Measurements from ENCODE around the gene SMURF1. TPM values are rescaled to one million over a fixed set of nuclear protein-coding genes. Genes with fewer than 3 reads are reported as not detected.

The SMURF1 gene
- total RNA-seq, 6 experiments from 2014 or later: 17.8 to 23.4 (median 21.3) TPM

DNA sequence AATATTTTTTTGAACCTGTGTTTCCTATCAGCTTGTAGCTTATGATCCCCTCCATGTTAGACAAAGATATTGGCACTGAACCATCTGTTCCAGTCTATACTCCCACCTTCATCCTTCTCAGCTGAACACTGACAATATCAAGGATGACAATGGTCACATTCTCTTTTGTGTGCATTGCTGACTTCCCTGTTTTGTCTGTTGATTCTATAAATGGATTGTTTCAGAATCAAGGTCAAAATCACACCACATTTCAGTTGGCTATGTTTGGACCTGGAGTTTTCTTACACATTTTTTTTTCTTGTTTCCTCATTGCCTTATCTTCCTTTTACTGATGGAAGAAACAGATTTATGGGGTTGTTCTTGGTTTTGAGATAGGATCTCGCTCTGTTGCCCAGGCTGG lies 11.3 kb upstream of the SMURF1 start:
- TF ChIP-seq, protein P1, sequence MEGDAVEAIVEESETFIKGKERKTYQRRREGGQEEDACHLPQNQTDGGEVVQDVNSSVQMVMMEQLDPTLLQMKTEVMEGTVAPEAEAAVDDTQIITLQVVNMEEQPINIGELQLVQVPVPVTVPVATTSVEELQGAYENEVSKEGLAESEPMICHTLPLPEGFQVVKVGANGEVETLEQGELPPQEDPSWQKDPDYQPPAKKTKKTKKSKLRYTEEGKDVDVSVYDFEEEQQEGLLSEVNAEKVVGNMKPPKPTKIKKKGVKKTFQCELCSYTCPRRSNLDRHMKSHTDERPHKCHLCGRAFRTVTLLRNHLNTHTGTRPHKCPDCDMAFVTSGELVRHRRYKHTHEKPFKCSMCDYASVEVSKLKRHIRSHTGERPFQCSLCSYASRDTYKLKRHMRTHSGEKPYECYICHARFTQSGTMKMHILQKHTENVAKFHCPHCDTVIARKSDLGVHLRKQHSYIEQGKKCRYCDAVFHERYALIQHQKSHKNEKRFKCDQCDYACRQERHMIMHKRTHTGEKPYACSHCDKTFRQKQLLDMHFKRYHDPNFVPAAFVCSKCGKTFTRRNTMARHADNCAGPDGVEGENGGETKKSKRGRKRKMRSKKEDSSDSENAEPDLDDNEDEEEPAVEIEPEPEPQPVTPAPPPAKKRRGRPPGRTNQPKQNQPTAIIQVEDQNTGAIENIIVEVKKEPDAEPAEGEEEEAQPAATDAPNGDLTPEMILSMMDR (IDR thresholded peaks at IDR 0.05): no peak
- H3K27me3 Mint-ChIP-seq (ENCODE audit: insufficient read depth): peaks cover 15% of the 10 kb centered on the region

DNA sequence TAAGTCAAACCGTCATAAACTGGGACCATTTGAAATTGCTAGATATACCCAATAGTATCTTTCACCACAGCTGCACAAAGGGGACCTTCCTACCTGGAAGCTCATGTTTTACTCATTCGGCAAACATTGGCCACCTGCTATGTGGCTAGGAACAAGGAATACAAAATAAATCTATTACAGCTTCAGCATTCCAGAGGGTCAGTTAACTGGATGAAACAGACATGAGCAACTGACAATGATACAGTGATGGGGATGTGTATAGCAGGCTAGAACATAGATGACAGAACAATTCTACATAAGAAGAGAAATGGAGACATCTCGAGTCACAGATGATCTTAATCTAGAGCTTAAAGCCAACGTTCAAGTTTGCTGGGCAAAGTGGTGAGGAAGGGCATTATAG lies 3.1 kb upstream of the SMURF1 start:
- H3K9me3 Mint-ChIP-seq: no peaks in the 10 kb centered on the region
- H3K4me1 Mint-ChIP-seq (ENCODE audit: low read depth): peaks cover 11% of the 10 kb centered on the region
- TF ChIP-seq, protein P1 (IDR thresholded peaks at IDR 0.05): no peak
- H3K27me3 Mint-ChIP-seq (ENCODE audit: insufficient read depth): peaks cover 3% of the 10 kb centered on the region
- no peak overlapping the region for H3K27ac Mint-ChIP-seq
- DNase-seq: no peak
- peaks cover 3% of the 10 kb centered on the region for H3K36me3 Mint-ChIP-seq (ENCODE audit: low read depth)
- H3K4me3 Mint-ChIP-seq: no peak overlapping the region

More for the DNA sequence above, 11.3 kb upstream of the SMURF1 start:
- H3K36me3 Mint-ChIP-seq (ENCODE audit: low read depth): peaks cover 5% of the 10 kb centered on the region; the same call in 1 of the 2 replicates
- H3K9me3 Mint-ChIP-seq: peaks cover 4% of the 10 kb centered on the region; the same call in 1 of the 2 replicates
- no peak overlapping the region for H3K27ac Mint-ChIP-seq
- H3K4me3 Mint-ChIP-seq: no peak overlapping the region
- H3K4me1 Mint-ChIP-seq (ENCODE audit: low read depth): peaks cover 6% of the 10 kb centered on the region; the same call in 1 of the 2 replicates
- DNase-seq: no peak

DNA sequence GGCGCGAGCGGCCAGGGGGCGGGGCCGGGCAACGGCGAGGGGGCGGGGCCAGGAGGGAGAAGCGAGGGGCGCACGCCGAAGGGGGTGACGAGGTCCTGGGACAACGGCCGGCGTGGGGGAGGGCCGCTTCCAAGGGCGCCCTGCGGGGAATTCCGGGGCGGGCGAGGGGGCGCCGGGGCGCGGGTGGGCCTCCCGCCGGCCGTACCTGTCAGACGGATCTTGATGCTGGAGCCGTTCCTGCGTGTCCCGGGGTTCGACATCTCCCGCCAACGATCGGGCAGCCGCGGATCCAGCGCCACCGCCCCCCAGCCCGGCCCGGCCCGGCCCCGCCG lies 421 bp downstream of the SMURF1 start:
- H3K9me3 Mint-ChIP-seq: no peaks in the 10 kb centered on the region
- H3K36me3 Mint-ChIP-seq (ENCODE audit: low read depth): peaks cover 18% of the 10 kb centered on the region
- no peak for DNase-seq
- H3K4me1 Mint-ChIP-seq (ENCODE audit: low read depth): peaks cover 43% of the 10 kb centered on the region
- TF ChIP-seq, protein P1 (IDR thresholded peaks at IDR 0.05): no peak
- peak overlapping the region; percentile 97 for H3K4me3 Mint-ChIP-seq
- H3K27ac Mint-ChIP-seq: peak overlapping the region; percentile 73
- H3K27me3 Mint-ChIP-seq (ENCODE audit: insufficient read depth): no peaks in the 10 kb centered on the region; the same call in none of the 2 replicates

DNA sequence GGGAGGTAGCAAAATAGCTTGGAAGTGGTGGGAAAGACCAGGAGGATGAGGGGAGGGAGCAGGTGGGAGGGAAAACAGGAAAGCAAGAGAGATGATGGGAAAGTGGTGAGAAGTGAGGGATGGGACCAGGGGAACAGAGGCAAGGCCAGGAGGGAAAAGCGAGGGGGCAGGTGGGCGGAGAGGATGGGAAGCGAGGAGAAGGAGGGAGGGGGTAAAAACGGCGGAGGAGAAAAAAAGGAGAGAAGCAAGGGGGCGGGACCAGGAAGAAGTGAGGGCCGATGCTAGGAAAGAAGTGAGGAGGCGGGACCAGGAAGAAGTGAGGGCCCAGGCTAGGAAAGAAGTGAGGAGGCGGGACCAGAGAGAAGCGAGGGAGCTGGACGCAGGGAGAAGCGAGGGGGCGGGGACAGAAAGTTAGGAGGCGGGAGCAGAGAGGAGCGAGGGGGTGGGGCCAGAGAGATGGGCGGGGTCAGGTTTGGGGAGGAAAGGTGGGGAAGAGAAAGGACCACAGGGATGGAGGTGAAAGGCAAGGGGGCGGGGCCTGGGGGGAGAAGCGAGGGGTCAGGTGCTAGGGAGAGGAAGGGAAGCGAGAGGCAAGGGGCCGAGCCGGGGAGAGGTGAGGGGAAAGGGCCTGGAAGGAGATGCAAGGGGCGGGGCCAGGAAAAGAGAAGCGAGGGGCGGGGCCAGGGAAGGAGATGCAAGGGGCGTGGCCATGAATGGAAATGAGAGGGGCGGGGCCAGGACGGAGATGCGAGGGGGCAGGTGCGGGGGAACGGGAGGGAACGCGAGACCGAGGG lies 984 bp downstream of the SMURF1 start:
- peak overlapping the region; percentile 97 for H3K4me3 Mint-ChIP-seq
- H3K9me3 Mint-ChIP-seq: no peaks in the 10 kb centered on the region
- H3K27me3 Mint-ChIP-seq (ENCODE audit: insufficient read depth): no peaks in the 10 kb centered on the region; the same call in none of the 2 replicates
- H3K27ac Mint-ChIP-seq: peak overlapping the region; percentile 73
- TF ChIP-seq, protein P1 (IDR thresholded peaks at IDR 0.05): no peak
- H3K4me1 Mint-ChIP-seq (ENCODE audit: low read depth): peaks cover 49% of the 10 kb centered on the region
- peaks cover 18% of the 10 kb centered on the region for H3K36me3 Mint-ChIP-seq (ENCODE audit: low read depth)
- DNase-seq: peak; percentile 75

DNA sequence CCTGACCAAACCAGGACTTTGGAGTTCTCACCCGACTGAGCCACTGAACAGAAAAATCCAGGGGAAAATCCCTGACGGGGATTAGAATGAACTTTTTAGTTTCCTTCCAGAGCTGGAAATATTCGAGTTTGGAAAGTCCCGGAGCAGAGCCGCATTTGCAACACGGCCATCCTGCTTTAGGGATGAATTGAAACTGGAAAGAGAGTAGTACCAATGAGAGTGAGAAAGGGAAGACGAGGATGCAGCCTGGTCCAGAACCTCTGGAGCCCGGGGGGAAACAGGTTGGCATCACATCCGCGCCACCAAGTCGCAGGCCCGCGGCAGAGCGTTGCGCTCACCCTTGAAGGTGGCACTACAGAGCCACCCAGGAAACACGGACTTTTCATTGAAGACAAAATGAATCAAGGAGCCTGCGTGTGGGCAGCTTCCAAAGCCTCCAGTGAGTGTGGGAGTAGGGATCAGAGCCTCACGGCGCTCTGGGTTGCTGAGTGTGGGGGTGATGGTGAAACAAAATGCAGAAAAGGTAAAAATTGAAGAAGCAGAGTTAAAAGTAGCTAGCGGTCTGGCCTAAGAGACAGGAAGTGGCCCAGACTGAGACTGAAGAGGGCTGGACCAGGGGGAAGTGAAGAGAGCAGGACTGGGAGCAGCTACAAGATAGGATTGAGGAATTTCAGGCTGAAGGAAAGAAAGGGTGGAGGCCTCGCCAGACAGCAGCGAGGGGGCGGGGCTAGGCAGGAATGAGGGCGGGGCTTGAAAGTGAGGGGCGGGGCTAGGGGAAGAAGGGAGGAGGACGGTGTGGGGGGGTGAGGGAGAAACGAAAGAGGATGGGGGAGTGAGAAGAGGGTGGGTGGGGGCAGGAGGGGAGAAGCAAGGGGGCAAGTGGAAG lies 1.8 kb downstream of the SMURF1 start:
- H3K4me3 Mint-ChIP-seq: peak overlapping the region; percentile 97
- no peaks in the 10 kb centered on the region; the same call in none of the 2 replicates for H3K27me3 Mint-ChIP-seq (ENCODE audit: insufficient read depth)
- TF ChIP-seq, protein P1 (IDR thresholded peaks at IDR 0.05): no peak; the same call in 1 of the 2 replicates
- H3K27ac Mint-ChIP-seq: peak overlapping the region; percentile 96
- peak; percentile 60 for DNase-seq
- no peaks in the 10 kb centered on the region for H3K9me3 Mint-ChIP-seq
- H3K4me1 Mint-ChIP-seq (ENCODE audit: low read depth): peaks cover 57% of the 10 kb centered on the region
- H3K36me3 Mint-ChIP-seq (ENCODE audit: low read depth): peaks cover 18% of the 10 kb centered on the region

Measured in HFFc6 (cell line).